ENCODE measurements around the gene IFNA1.

- TF ChIP-seq CTCF (IDR thresholded peaks at IDR 0.05; ENCODE audit: poor library complexity, severe bottlenecking), result no peak
- TF ChIP-seq EZH2 (IDR thresholded peaks at IDR 0.05; ENCODE audit: borderline replicate concordance, insufficient read depth, low read length, poor library complexity, severe bottlenecking), result no peak
- no peak for TF ChIP-seq SMC3 (conservative IDR thresholded peaks at IDR 0.05; ENCODE audit: poor library complexity)
These were observed 28.1 kb upstream of the IFNA1 start for GRCh38 chr9:21412107-21412506.

All from neural cell (in vitro differentiated cells).